Astrocyte of the spinal cord (primary cell): ENCODE results near the gene PTGIR.

Source experiments
- DNase-seq: peaks from one replicate; pipeline ENCODE4 v3.0.0; 2011; ENCODE audit warnings: low read depth, low spot score
- H3K4me3 ChIP-seq: 2 replicates; pipeline ENCODE4 v1.5.1; 2011; ENCODE audit warnings: low read depth, mild to moderate bottlenecking, low read length, moderate library complexity
- in situ Hi-C: cut with HindIII; loops from 2 replicates; pipeline ENCODE4 v1.10.0; 2017; ENCODE audit warnings: low sequenced_read_pairs
- TF ChIP-seq, protein P1 (sequence below): IDR thresholded peaks from 2 replicates; pipeline ENCODE4 v1.5.1; 2012; ENCODE audit warnings: low read depth, mild to moderate bottlenecking, low read length, inconsistent platforms

PTGIR gene

GRCh38 chr19:46609511-46610412 is 15.1 kb downstream of the PTGIR start:
- no peak overlapping the region for H3K4me3 ChIP-seq
- in situ Hi-C loops: no loop called here
- no peak for DNase-seq
- TF ChIP-seq, protein P1, sequence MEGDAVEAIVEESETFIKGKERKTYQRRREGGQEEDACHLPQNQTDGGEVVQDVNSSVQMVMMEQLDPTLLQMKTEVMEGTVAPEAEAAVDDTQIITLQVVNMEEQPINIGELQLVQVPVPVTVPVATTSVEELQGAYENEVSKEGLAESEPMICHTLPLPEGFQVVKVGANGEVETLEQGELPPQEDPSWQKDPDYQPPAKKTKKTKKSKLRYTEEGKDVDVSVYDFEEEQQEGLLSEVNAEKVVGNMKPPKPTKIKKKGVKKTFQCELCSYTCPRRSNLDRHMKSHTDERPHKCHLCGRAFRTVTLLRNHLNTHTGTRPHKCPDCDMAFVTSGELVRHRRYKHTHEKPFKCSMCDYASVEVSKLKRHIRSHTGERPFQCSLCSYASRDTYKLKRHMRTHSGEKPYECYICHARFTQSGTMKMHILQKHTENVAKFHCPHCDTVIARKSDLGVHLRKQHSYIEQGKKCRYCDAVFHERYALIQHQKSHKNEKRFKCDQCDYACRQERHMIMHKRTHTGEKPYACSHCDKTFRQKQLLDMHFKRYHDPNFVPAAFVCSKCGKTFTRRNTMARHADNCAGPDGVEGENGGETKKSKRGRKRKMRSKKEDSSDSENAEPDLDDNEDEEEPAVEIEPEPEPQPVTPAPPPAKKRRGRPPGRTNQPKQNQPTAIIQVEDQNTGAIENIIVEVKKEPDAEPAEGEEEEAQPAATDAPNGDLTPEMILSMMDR: no peak

- in situ Hi-C loops: no loop called here
- DNase-seq: no peak
- TF ChIP-seq, protein P1: no peak
- no peak overlapping the region for H3K4me3 ChIP-seq
Observed at GRCh38 chr19:46608581-46609345, 16.1 kb downstream of the PTGIR start.

DNA sequence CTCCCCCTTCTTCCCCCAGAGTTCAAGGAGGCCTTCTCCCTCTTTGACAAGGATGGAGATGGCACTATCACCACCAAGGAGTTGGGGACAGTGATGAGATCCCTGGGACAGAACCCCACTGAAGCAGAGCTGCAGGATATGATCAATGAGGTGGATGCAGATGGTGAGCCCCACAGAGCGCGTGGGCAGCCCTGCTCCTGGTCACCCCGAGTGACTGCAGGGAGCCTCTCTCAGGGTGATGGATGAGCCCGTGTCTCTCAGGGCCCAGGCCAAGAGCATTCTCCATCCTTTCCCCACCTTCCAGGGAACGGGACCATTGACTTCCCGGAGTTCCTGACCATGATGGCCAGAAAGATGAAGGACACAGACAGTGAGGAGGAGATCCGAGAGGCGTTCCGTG is 16.7 kb downstream of the PTGIR start:
- in situ Hi-C loops: no loop called here
- TF ChIP-seq, protein P1: no peak
- DNase-seq: no peak
- no peak overlapping the region for H3K4me3 ChIP-seq

DNA sequence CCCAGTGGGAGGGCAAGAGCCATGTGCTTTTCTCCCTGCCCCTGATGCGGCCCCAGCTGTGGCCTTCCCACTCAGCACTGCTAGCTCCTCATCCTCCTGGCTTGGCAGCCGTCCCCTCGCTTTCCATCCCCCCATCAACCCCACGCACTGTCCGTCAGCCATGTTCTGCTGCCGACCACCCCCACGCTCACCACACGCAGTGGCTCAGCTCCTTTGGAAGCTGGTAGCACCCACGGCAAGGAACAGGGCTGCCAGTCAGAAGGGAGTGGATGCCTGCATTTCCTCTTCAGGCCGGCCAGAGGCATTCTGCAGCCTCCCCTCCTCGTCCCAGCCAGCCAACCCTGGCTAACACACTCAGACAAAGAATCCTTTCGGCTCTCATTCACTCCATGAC is 17.4 kb downstream of the PTGIR start:
- TF ChIP-seq, protein P1: no peak
- H3K4me3 ChIP-seq: no peak overlapping the region
- no peak for DNase-seq
- in situ Hi-C loops: no loop called here

GRCh38 chr19:46606681-46607447 is 18.0 kb downstream of the PTGIR start:
- in situ Hi-C loops: no loop called here
- TF ChIP-seq, protein P1: no peak
- no peak for DNase-seq
- H3K4me3 ChIP-seq: no peak overlapping the region

GRCh38 chr19:46606019-46606418 is 18.9 kb downstream of the PTGIR start:
- no peak for DNase-seq
- TF ChIP-seq, protein P1: no peak
- in situ Hi-C loops: no loop called here
- H3K4me3 ChIP-seq: no peak overlapping the region
